OCI-LY3 (cell line): ENCODE data around the gene CCDC102A.

Source experiments
- H2AFZ ChIP-seq: fragments of 200-600, 300-600 bp; shearing (Covaris generic); 2 replicates; pipeline ENCODE4 v1.6.0; 2014; ENCODE audit warnings: antibody characterized with exemption, low read depth, low read length
- H3K27ac ChIP-seq: fragments of 200-600, 300-600 bp; sonication (generic); 2 replicates; pipeline ENCODE4 v1.5.1; 2014; ENCODE audit warnings: mild to moderate bottlenecking, low read length, moderate library complexity, mixed read lengths
- H3K27me3 ChIP-seq: fragments of 200-600, 300-600 bp; sonication (generic); 2 replicates; pipeline ENCODE4 v1.6.1; 2014; ENCODE audit warnings: low read depth, low read length, mixed read lengths
- H3K36me3 ChIP-seq: fragments of 200-600, 300-600 bp; sonication (generic); replicated peaks from 2 replicates; pipeline ENCODE3; 2014; ENCODE audit warnings: low read depth, low read length, mixed read lengths
- H3K4me1 ChIP-seq: fragments of 300-600, 200-600 bp; sonication (generic); 2 replicates; pipeline ENCODE4 v1.6.1; 2014; ENCODE audit warnings: low read length, mixed read lengths
- H3K4me2 ChIP-seq: fragments of 200-600, 300-600 bp; sonication (generic); 2 replicates; pipeline ENCODE4 v1.6.1; 2014; ENCODE audit warnings: low read length, mixed read lengths
- H3K4me3 ChIP-seq: fragments of 300-600, 200-600 bp; sonication (generic); 2 replicates; pipeline ENCODE4 v1.5.1; 2014; ENCODE audit warnings: antibody characterized with exemption, mild to moderate bottlenecking, low read length, moderate library complexity
- H3K79me2 ChIP-seq: fragments of 300-600, 200-600 bp; shearing (Covaris generic); 2 replicates; pipeline ENCODE4 v1.6.1; 2014; ENCODE audit warnings: mild to moderate bottlenecking, low read length, mixed read lengths
- H3K9ac ChIP-seq: fragments of 300-600, 200-600 bp; shearing (Covaris generic); 2 replicates; pipeline ENCODE4 v1.6.0; 2014; ENCODE audit warnings: mild to moderate bottlenecking, low read length, moderate library complexity
- H3K9me3 ChIP-seq: fragments of 200-600, 300-600 bp; shearing (Covaris generic); 2 replicates; pipeline ENCODE4 v1.6.1; 2014; ENCODE audit warnings: low read length, mixed read lengths; ENCODE audit not compliant: insufficient read depth
- H4K20me1 ChIP-seq: fragments of 200-600, 300-600 bp; sonication (generic); 2 replicates; pipeline ENCODE4 v1.6.1; 2016; ENCODE audit warnings: low read length, mixed read lengths; ENCODE audit not compliant: insufficient read depth
- EZH2phosphoT487 ChIP-seq: fragments of 200-600 bp; shearing (Covaris generic); IDR thresholded peaks from 2 replicates; pipeline ENCODE4 v1.6.1; 2018; ENCODE audit warnings: antibody characterized with exemption, mixed run types, low read depth
- TF ChIP-seq, protein P1 (sequence below): fragments of 200-600, 300-600 bp; sonication (generic); IDR thresholded peaks from 2 replicates; pipeline ENCODE4 v1.5.1; 2014; ENCODE audit warnings: antibody characterized with exemption, low read length, low read depth

The CCDC102A gene

DNA sequence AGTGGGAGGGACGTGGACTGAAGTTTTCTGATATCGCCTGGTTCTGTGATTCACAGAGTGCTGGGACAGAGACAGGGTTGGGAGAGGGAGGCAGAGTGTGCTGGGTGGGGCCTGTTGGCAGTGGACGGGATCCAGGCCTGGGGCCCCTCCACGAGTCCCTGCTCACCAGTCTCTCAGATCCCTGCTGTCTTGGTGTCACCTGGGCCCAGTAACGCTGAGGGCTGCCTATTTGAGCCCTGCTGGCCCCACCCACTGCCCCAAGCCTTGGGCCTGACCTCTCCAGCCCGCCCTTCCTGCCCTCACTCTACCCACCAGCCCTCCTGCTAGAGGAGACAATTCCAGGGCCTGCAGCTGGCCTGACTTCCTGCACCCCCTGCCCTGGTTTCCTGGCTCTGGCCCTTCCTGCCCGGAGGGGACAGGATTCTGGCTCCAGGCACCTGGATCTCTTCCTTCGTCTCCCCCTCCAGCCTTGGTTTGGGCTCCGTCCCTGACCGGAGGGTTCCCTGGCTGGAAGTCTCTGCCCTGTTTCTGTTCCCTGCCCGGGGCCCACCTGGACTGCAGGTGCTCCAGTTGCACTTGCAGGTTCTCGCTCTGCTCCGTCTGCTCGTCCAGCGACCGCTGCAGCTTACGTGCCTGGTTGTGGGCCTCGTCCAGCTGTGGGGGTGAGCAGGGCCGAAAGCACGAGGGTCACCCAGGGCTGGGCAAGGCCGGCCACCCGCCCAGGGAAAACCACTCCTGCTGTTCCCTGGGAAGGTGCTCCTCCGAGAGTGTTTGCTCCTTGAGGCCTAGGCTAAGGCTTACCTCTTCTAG lies 21.4 kb downstream of the CCDC102A start:
- no peaks in the 10 kb centered on the region for H3K79me2 ChIP-seq
- H3K27me3 ChIP-seq: peaks cover 18% of the 10 kb centered on the region
- no peak overlapping the region for H3K9ac ChIP-seq
- no peaks in the 10 kb centered on the region for H3K36me3 ChIP-seq
- no peak for TF ChIP-seq EZH2phosphoT487
- TF ChIP-seq, protein P1, sequence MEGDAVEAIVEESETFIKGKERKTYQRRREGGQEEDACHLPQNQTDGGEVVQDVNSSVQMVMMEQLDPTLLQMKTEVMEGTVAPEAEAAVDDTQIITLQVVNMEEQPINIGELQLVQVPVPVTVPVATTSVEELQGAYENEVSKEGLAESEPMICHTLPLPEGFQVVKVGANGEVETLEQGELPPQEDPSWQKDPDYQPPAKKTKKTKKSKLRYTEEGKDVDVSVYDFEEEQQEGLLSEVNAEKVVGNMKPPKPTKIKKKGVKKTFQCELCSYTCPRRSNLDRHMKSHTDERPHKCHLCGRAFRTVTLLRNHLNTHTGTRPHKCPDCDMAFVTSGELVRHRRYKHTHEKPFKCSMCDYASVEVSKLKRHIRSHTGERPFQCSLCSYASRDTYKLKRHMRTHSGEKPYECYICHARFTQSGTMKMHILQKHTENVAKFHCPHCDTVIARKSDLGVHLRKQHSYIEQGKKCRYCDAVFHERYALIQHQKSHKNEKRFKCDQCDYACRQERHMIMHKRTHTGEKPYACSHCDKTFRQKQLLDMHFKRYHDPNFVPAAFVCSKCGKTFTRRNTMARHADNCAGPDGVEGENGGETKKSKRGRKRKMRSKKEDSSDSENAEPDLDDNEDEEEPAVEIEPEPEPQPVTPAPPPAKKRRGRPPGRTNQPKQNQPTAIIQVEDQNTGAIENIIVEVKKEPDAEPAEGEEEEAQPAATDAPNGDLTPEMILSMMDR: no peak
- H3K9me3 ChIP-seq: no peaks in the 10 kb centered on the region
- H4K20me1 ChIP-seq: no peaks in the 10 kb centered on the region
- 0 out of 2 replicates have a peak, but pooled peaks cover 2% of the 10 kb centered on the region for H3K4me1 ChIP-seq
- H3K27ac ChIP-seq: no peak overlapping the region
- H3K4me3 ChIP-seq: no peak overlapping the region
- H2AFZ ChIP-seq: no peak overlapping the region
- no peak overlapping the region for H3K4me2 ChIP-seq

DNA sequence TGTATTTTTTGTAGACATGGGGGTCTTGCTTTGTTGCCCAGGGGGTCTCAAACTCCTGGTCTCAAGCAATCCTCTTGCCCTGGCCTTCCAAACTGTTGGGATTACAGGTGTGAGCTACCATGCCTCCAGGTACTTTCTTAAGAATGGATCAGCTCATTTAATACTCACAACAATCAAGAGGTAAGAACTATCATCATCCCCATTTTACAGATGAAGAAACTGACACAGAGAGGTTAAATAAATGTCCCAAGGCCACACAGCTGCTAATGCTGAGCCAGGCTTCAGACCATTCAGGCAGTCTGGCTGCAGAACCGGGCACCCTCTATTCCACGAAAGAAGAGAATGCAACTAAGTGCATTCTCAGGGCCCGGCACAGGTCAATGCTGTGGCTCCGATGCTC lies 22.0 kb downstream of the CCDC102A start:
- H3K9me3 ChIP-seq: no peaks in the 10 kb centered on the region
- H3K79me2 ChIP-seq: no peaks in the 10 kb centered on the region
- no peaks in the 10 kb centered on the region for H4K20me1 ChIP-seq
- H2AFZ ChIP-seq: no peak overlapping the region
- no peak overlapping the region for H3K27ac ChIP-seq
- no peak overlapping the region for H3K4me2 ChIP-seq
- H3K9ac ChIP-seq: no peak overlapping the region
- H3K4me3 ChIP-seq: no peak overlapping the region
- peaks cover 24% of the 10 kb centered on the region for H3K27me3 ChIP-seq
- TF ChIP-seq, protein P1: no peak
- TF ChIP-seq EZH2phosphoT487: no peak
- H3K36me3 ChIP-seq: no peaks in the 10 kb centered on the region
- no peaks in the 10 kb centered on the region for H3K4me1 ChIP-seq

DNA sequence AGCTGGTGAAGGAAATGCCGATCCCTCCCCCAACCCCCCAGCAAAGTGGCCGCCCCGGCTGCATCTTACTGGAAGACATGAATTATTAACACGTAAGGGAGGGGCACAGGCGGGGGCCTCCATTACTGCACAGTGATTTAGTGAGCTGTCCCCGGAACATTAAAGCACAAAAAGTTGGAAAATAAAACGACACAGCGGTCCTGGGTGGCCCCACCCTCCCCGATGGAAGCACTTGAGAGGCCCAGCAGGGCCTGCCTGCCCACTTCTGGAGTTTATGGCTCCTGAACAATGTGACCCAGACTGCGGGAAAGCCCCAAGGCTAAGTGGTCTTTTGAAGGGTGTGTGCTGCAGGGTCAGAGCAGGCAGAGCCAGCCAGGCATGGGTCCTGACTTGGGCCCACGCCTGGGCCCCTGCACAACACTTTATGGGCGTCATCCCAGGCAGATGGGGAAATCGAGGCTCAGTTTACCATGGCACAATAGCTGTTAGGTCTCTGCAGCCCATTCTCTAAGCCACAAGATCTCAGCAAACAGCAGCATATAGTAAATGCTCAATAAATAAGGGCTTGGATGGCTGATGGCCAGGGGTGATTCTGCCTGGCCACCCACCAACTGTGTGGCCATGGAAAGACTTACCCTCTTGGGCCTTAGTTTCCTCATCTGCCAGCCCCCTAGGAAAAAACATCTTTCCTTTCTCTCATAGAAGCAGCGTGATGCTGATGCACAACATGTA lies 22.8 kb downstream of the CCDC102A start:
- Histone ChIP-seq H3K4me3 (no peak overlapping the region), H3K79me2 (no peaks in the 10 kb centered on the region), H3K4me2 (no peak overlapping the region), H2AFZ (no peak overlapping the region), H3K4me1 (no peaks in the 10 kb centered on the region), H3K9me3 (no peaks in the 10 kb centered on the region), H4K20me1 (no peaks in the 10 kb centered on the region), H3K27me3 (peaks cover 25% of the 10 kb centered on the region), H3K36me3 (no peaks in the 10 kb centered on the region), H3K27ac (no peak overlapping the region), H3K9ac (no peak overlapping the region)
- TF ChIP-seq, protein P1: no peak
- TF ChIP-seq EZH2phosphoT487: no peak

DNA sequence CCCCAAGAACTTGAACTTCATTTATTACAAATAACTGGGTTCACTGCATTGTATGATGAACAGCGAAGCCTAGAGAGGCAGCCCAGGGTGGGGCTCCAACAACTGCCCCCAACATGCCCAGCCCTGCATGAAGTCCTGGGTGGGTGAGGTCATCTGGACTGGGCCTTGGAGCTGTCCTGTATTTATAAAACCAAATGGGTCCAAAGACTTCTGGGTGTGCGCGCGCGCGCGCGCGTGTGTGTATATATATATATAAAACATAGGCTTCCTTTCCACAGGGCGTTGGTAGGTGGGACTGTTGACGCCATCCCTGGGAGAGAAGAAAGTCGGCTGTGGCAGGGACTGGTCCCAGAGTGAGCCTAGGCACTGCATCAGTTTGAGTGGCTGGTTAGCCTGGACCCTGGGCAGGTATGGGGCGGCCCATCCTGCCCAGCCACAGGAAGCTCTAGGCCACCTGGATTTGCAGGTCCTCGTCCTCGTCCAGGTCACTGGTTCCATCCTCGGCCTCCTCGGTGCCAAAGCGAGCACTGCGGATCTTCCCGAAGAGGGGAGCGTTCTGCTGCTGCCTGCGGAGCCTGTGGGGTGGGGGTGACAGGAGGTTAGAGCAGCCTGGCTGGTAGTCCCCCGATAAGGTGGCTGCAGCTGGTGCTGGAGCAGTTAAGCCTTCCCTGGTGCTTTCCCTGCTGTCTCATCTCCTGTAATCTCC lies 23.9 kb downstream of the CCDC102A start:
- no peaks in the 10 kb centered on the region for H3K79me2 ChIP-seq
- H2AFZ ChIP-seq: no peak overlapping the region
- no peaks in the 10 kb centered on the region for H4K20me1 ChIP-seq
- TF ChIP-seq EZH2phosphoT487: no peak
- TF ChIP-seq, protein P1: no peak
- H3K36me3 ChIP-seq: no peaks in the 10 kb centered on the region
- H3K4me1 ChIP-seq: no peaks in the 10 kb centered on the region
- H3K27ac ChIP-seq: no peak overlapping the region
- no peaks in the 10 kb centered on the region for H3K9me3 ChIP-seq
- peaks cover 35% of the 10 kb centered on the region for H3K27me3 ChIP-seq
- H3K4me3 ChIP-seq: no peak overlapping the region
- H3K4me2 ChIP-seq: no peak overlapping the region
- no peak overlapping the region for H3K9ac ChIP-seq
